ENCODE data around the gene MET. TPM values are rescaled to one million over a fixed set of nuclear protein-coding genes. Genes with fewer than 3 reads are reported as not detected.
"Not testable (repeated sequence)": the region's sequence is repeated elsewhere in the genome, so short reads cannot be mapped to it uniquely, and the experiment has no call there.

Gene MET
- total RNA-seq, 1 donor from 2014 or later: 46.0 TPM

GRCh38 chr7:116753130-116753529, 81.1 kb downstream of the MET start:
- Mint-ChIP-seq H3K9me3 (ENCODE audit: low read depth) (peaks cover 22% of the 10 kb centered on the region), H3K4me3 (ENCODE audit: low read depth) (no peak overlapping the region), H3K36me3 (ENCODE audit: insufficient read depth) (peaks cover 26% of the 10 kb centered on the region), H3K27ac (no peak overlapping the region), H3K4me1 (ENCODE audit: low read depth) (peaks cover 1% of the 10 kb centered on the region), H3K27me3 (no peaks in the 10 kb centered on the region)
- TF ChIP-seq, protein P1, sequence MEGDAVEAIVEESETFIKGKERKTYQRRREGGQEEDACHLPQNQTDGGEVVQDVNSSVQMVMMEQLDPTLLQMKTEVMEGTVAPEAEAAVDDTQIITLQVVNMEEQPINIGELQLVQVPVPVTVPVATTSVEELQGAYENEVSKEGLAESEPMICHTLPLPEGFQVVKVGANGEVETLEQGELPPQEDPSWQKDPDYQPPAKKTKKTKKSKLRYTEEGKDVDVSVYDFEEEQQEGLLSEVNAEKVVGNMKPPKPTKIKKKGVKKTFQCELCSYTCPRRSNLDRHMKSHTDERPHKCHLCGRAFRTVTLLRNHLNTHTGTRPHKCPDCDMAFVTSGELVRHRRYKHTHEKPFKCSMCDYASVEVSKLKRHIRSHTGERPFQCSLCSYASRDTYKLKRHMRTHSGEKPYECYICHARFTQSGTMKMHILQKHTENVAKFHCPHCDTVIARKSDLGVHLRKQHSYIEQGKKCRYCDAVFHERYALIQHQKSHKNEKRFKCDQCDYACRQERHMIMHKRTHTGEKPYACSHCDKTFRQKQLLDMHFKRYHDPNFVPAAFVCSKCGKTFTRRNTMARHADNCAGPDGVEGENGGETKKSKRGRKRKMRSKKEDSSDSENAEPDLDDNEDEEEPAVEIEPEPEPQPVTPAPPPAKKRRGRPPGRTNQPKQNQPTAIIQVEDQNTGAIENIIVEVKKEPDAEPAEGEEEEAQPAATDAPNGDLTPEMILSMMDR (IDR thresholded peaks at IDR 0.05; ENCODE audit: unreplicated experiment): no peak
- no peak for DNase-seq (ENCODE audit: low spot score, unreplicated experiment)

GRCh38 chr7:116754186-116754585, 82.2 kb downstream of the MET start:
- Mint-ChIP-seq H3K9me3 (ENCODE audit: low read depth) (peaks cover 13% of the 10 kb centered on the region), H3K27ac (no peak overlapping the region), H3K4me1 (ENCODE audit: low read depth) (peaks cover 1% of the 10 kb centered on the region), H3K36me3 (ENCODE audit: insufficient read depth) (peaks cover 23% of the 10 kb centered on the region), H3K27me3 (no peaks in the 10 kb centered on the region), H3K4me3 (ENCODE audit: low read depth) (no peak overlapping the region)
- no peak for DNase-seq (ENCODE audit: low spot score, unreplicated experiment)
- TF ChIP-seq, protein P1 (IDR thresholded peaks at IDR 0.05; ENCODE audit: unreplicated experiment): no peak

DNA sequence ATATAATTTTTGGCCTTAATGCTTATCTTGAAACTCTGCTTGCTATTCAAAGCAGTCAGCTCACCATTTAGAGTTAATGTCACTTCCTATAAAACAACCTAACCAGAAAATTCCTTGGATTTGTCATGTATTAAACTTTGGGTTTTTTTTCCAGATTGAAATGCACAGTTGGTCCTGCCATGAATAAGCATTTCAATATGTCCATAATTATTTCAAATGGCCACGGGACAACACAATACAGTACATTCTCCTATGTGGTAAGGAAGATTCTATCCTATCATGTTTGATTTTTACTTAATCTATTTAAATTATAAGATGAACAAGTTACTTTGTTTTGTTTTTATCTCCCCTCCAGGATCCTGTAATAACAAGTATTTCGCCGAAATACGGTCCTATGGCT, 85.3 kb downstream of the MET start:
- H3K4me1 Mint-ChIP-seq (ENCODE audit: low read depth): peaks cover 1% of the 10 kb centered on the region
- DNase-seq (ENCODE audit: low spot score, unreplicated experiment): no peak
- no peaks in the 10 kb centered on the region for H3K9me3 Mint-ChIP-seq (ENCODE audit: low read depth)
- H3K36me3 Mint-ChIP-seq (ENCODE audit: insufficient read depth): peaks cover 20% of the 10 kb centered on the region
- TF ChIP-seq, protein P1 (IDR thresholded peaks at IDR 0.05; ENCODE audit: unreplicated experiment): no peak
- H3K27ac Mint-ChIP-seq: no peak overlapping the region
- no peak overlapping the region for H3K4me3 Mint-ChIP-seq (ENCODE audit: low read depth)
- H3K27me3 Mint-ChIP-seq: no peaks in the 10 kb centered on the region

GRCh38 chr7:116759642-116760041, 87.6 kb downstream of the MET start:
- H3K36me3 Mint-ChIP-seq (ENCODE audit: insufficient read depth): peaks cover 27% of the 10 kb centered on the region
- not testable (repeated sequence) for H3K4me1 Mint-ChIP-seq (ENCODE audit: low read depth); H3K9me3 Mint-ChIP-seq (ENCODE audit: low read depth); H3K4me3 Mint-ChIP-seq (ENCODE audit: low read depth); DNase-seq (ENCODE audit: low spot score, unreplicated experiment); H3K27ac Mint-ChIP-seq; H3K27me3 Mint-ChIP-seq

DNA sequence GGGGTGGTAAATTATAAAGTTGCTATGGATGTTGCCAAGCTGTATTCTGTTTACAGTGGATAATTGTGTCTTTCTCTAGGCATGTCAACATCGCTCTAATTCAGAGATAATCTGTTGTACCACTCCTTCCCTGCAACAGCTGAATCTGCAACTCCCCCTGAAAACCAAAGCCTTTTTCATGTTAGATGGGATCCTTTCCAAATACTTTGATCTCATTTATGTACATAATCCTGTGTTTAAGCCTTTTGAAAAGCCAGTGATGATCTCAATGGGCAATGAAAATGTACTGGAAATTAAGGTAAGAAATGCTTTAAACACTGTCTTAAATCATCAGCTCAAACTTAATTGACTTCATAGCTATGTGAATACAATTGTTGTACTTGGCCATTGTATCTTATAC, 91.0 kb downstream of the MET start:
- peaks cover 30% of the 10 kb centered on the region for H3K36me3 Mint-ChIP-seq (ENCODE audit: insufficient read depth)

DNA sequence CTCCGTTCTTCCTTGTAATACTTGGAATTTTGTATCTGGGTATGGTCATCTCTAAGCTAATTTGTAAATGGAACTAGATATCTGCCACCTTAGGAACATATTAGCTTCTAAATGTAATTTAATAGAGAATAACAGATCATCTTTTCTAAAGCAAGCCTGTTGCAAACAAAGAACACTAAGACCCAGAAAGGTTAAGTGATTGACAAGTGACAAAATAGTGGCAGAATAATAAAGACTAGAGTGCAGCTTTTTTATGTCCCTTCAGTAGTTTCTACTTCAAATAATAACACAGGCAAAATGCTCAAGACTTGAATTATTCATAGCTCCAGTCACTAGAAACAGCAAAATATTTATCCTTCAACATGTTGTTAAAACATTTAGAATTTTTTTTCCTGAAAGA, 91.7 kb downstream of the MET start:
- Mint-ChIP-seq H3K4me3 (ENCODE audit: low read depth) (no peak overlapping the region), H3K27ac (no peak overlapping the region), H3K4me1 (ENCODE audit: low read depth) (peaks cover 3% of the 10 kb centered on the region), H3K36me3 (ENCODE audit: insufficient read depth) (peaks cover 28% of the 10 kb centered on the region), H3K9me3 (ENCODE audit: low read depth) (no peaks in the 10 kb centered on the region), H3K27me3 (no peaks in the 10 kb centered on the region)
- TF ChIP-seq, protein P1 (IDR thresholded peaks at IDR 0.05; ENCODE audit: unreplicated experiment): no peak
- no peak for DNase-seq (ENCODE audit: low spot score, unreplicated experiment)

More for the DNA sequence above, 91.0 kb downstream of the MET start:
- Mint-ChIP-seq H3K4me1 (ENCODE audit: low read depth) (peaks cover 3% of the 10 kb centered on the region), H3K27me3 (no peaks in the 10 kb centered on the region), H3K4me3 (ENCODE audit: low read depth) (no peak overlapping the region), H3K27ac (no peak overlapping the region), H3K9me3 (ENCODE audit: low read depth) (no peaks in the 10 kb centered on the region)
- no peak for DNase-seq (ENCODE audit: low spot score, unreplicated experiment)
- TF ChIP-seq, protein P1 (IDR thresholded peaks at IDR 0.05; ENCODE audit: unreplicated experiment): no peak
